Thyroid gland (tissue), 4 donors: ENCODE results near the gene TRABD2A. TPM values are rescaled to one million over a fixed set of nuclear protein-coding genes. Genes with fewer than 3 reads are reported as not detected.

Experiments
- DNase-seq, 2 donors: peaks; one replicate each; pipeline ENCODE4 v3.0.0-alpha.2; 2019
- H3K27ac ChIP-seq, 3 donors: fragments of 200-600 bp; sonication (generic); 1 replicate in 2 of 3; 2 replicates in 1 of 3; pipeline ENCODE4 v1.5.1; 2016 to 2019; ENCODE audit warnings: mild to moderate bottlenecking in 1 of 3, moderate library complexity in 1 of 3
- H3K27me3 ChIP-seq: fragments of 200-600 bp; sonication (generic); one replicate; pipeline ENCODE4 v1.5.1; 2019
- H3K36me3 ChIP-seq, 2 donors: fragments of 200-600 bp; sonication (generic); one replicate each; pipeline ENCODE4 v1.5.1; 2016 to 2019
- H3K4me1 ChIP-seq, 2 donors: fragments of 200-600 bp; sonication (generic); one replicate each; pipeline ENCODE4 v1.5.1; 2017 to 2019
- H3K4me3 ChIP-seq, 3 donors: fragments of 200-600 bp; sonication (generic); replicated peaks in 1 of 3; 1 replicate in 2 of 3; 2 replicates in 1 of 3; pipeline ENCODE4 v1.5.1; 2016; ENCODE audit warnings: mild to moderate bottlenecking in 1 of 3
- H3K9me3 ChIP-seq: fragments of 200-600 bp; sonication (generic); one replicate; pipeline ENCODE4 v1.5.1; 2017
- CTCF ChIP-seq, 6 experiments: fragments of 200-600 bp in 3 of 6; fragments of 450-650 bp in 3 of 6; sonication (generic) in 3 of 6; IDR thresholded peaks; one replicate each; pipeline ENCODE4 v1.5.1; 2016 to 2019; ENCODE audit warnings: antibody characterized with exemption in 6 of 6, mild to moderate bottlenecking in 2 of 6, inconsistent platforms in 1 of 6, moderate library complexity in 1 of 6
- POLR2A ChIP-seq, 2 donors: fragments of 450-650 bp; IDR thresholded peaks; one replicate each; pipeline ENCODE4 v1.6.1; 2017; ENCODE audit warnings: antibody characterized with exemption in 2 of 2, mild to moderate bottlenecking in 2 of 2, moderate library complexity in 1 of 2
- WGBS, 2 donors: methylation state at CpG; one replicate each; pipeline ENCODE4 v1.1.5; 2017; 5-methylcytosine and 5-hydroxymethylcytosine counted together
- intact Hi-C: fragments of 100-400 bp; cut with DNase I; formaldehyde crosslinking; loops from one replicate; pipeline ENCODE4 v1.15.1; 2023
- total RNA-seq, 4 donors: library from RNA; depleted of rRNA; stranded (reverse); fragments of >200 nt; gene quantifications; one replicate each; pipeline ENCODE4 v1.2.3, GENCODE V29; 2016

Gene TRABD2A
- total RNA-seq, 4 donors from 2014 or later, result 0.20 to 1.9 TPM; not detected in 2

GRCh38 chr2:84800194-84800805, 80.6 kb downstream of the TRABD2A start:
- Histone ChIP-seq H3K27ac (no peak overlapping the region), H3K4me3 (no peak overlapping the region), H3K36me3 (no peaks in the 10 kb centered on the region), H3K9me3 (no peaks in the 10 kb centered on the region), H3K4me1 (no peaks in the 10 kb centered on the region), H3K27me3 (no peaks in the 10 kb centered on the region)
- TF ChIP-seq POLR2A (IDR thresholded peaks at IDR 0.05) (no peak), CTCF (IDR thresholded peaks at IDR 0.05) (no peak)
- no peak for DNase-seq
- intact Hi-C loops, result no loop called here
- WGBS, 2 donors, result 65 to 88% methylated on average over 1 of the region's 1 CpG

GRCh38 chr2:84799772-84800171, 81.1 kb downstream of the TRABD2A start:
- TF ChIP-seq CTCF (IDR thresholded peaks at IDR 0.05), result no peak
- Histone ChIP-seq H3K4me3 (no peak overlapping the region), H3K4me1 (no peaks in the 10 kb centered on the region), H3K27ac (no peak overlapping the region), H3K9me3 (no peaks in the 10 kb centered on the region), H3K36me3 (no peaks in the 10 kb centered on the region), H3K27me3 (no peaks in the 10 kb centered on the region)
- WGBS, 2 donors, result 88 to 100% methylated on average over 1 of the region's 1 CpG
- no peak for DNase-seq
- intact Hi-C loops, result no loop called here

DNA sequence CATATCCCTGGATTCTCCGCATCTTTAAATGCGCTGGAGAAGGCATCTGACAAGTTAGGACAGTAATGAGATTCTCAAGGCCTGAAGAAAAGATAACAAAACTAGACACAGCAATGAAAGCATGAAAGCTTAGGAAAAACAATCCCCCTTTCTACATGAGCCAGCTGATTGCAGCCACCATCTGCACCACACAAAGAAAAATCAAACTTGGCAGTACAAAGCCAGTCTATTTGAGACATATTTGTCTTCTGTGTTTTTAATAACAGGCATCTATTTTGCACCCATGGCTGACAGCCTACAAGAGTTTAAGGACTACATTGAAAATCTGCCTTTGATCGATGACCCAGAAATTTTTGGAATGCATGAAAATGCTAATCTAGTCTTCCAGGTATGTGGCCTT, 83.6 kb downstream of the TRABD2A start:
- H3K27me3 ChIP-seq, result no peaks in the 10 kb centered on the region
- H3K27ac ChIP-seq, result no peak overlapping the region
- TF ChIP-seq CTCF (IDR thresholded peaks at IDR 0.05), result no peak
- no peak for TF ChIP-seq POLR2A (IDR thresholded peaks at IDR 0.05)
- H3K4me3 ChIP-seq, result no peak overlapping the region
- H3K36me3 ChIP-seq, result no peaks in the 10 kb centered on the region
- no peaks in the 10 kb centered on the region for H3K9me3 ChIP-seq
- no peak for DNase-seq
- 94 to 96% methylated on average over 3 of the region's 3 CpGs for WGBS, 2 donors
- intact Hi-C loops, result no loop called here
- H3K4me1 ChIP-seq, result no peaks in the 10 kb centered on the region

DNA sequence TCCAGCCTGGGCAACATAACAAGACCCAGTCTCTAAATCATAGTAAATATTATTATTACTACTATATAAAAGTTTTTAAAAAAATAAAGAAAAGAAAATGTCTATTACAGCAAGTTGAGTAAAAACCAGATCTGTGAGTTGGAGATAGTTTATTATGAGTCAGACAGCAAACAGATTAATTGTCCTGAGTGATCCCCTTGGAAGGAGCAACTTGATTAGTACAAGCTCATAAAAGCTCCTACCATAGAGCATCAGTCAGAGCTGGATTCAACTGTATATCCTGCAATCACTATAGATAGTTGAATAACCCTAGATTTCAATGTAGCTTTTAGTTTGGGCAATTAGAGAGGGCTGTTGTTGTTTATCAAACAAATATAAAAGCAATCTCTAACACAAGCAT, 84.1 kb downstream of the TRABD2A start:
- Histone ChIP-seq H3K27ac (no peak overlapping the region), H3K4me3 (no peak overlapping the region), H3K27me3 (no peaks in the 10 kb centered on the region), H3K36me3 (no peaks in the 10 kb centered on the region), H3K4me1 (no peaks in the 10 kb centered on the region), H3K9me3 (no peaks in the 10 kb centered on the region)
- DNase-seq, result no peak
- intact Hi-C loops, result no loop called here
- TF ChIP-seq POLR2A (IDR thresholded peaks at IDR 0.05), result no peak

DNA sequence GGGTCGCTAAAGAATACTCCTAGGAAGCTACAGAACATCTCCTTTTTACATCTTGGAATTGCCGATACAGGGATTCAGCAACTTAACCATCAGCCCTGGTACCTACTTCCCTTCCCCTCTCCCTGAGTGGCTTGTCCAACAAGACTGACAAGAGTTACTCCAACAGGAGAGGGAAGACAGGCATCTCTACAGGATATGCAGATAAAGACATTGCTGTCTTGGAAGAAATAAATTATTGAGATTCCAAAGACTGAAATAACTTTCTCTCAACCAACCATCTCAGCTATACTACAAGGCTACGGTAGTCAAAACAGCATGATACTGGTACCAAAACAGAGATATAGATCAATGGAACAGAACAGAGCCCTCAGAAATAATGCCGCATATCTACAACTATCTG, 87.2 kb downstream of the TRABD2A start:
- Histone ChIP-seq H3K27me3 (no peaks in the 10 kb centered on the region), H3K4me3 (no peak overlapping the region), H3K27ac (no peak overlapping the region), H3K9me3 (no peaks in the 10 kb centered on the region), H3K36me3 (no peaks in the 10 kb centered on the region), H3K4me1 (no peaks in the 10 kb centered on the region)
- no peak for DNase-seq
- WGBS, 2 donors, result 87% methylated on average over 4 of the region's 4 CpGs
- TF ChIP-seq POLR2A (IDR thresholded peaks at IDR 0.05) (no peak), CTCF (IDR thresholded peaks at IDR 0.05) (no peak)
- intact Hi-C loops, result no loop called here
